ENCODE measurements around the gene COL8A2.

The COL8A2 gene

DNA sequence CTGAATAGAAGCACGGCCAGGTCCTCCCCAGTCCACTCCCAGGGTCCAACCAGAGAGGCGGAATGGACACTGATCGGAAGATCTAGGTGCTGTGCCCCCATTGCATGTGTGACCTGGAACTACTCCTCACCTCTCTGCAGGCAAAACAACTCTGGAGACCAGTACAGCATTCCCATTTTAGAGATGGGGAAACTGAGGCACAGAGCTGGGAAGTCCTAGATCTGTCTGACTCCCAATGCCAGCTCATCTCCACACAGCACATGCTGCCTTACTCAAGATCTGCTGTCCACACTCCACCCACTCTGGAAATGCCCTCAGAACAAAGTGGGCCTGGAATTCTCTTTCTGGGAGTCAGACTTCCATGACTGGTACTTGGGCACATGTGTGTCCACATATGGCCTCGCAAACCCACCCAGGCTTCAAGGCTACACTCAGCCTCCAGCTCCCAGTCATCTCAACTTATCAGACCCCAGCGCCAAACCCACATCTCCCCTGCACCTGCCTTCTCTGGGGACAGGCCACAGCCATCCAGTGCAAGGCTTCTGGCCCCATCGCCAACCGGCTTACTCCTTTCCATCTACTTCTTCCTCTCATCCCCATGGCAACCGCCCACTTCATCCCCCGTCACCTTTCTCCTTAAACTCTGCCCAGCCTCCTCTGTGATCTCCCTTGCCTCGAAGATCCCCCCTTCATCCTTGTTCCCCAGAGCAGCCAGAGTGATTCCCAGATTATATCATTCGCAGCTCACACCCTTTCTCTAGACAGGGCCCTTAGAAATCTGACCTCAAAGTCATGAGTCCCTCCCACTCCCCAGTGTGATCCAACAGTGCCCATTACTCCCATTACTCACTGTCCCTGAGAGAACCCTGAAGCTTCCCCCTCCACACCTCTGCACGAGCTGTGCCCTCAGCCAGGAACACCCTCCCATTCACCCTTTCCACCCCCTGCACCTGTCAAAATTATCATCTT lies 2.7 kb downstream of the COL8A2 start:
- H3K36me3 ChIP-seq (ENCODE audit: control insufficient read depth in 1 of 2, insufficient read depth in 2 of 2, low read length in 2 of 2): no peaks in the 10 kb centered on the region
- no peak overlapping the region for H3K27ac ChIP-seq (ENCODE audit: low read length)
- H3K27me3 ChIP-seq (ENCODE audit: low read depth, low read length): no peaks in the 10 kb centered on the region
- H3K4me3 ChIP-seq (ENCODE audit: low read depth in 1 of 2, low read length in 2 of 2): no peak overlapping the region
- H3K9me3 ChIP-seq (ENCODE audit: control insufficient read depth in 1 of 2, low read length in 2 of 2): no peaks in the 10 kb centered on the region
- peaks cover 0 to 25% of the 10 kb centered on the region in 2 donors for H3K4me1 ChIP-seq (ENCODE audit: control insufficient read depth in 1 of 2, insufficient read depth in 2 of 2, low read length in 2 of 2)

DNA sequence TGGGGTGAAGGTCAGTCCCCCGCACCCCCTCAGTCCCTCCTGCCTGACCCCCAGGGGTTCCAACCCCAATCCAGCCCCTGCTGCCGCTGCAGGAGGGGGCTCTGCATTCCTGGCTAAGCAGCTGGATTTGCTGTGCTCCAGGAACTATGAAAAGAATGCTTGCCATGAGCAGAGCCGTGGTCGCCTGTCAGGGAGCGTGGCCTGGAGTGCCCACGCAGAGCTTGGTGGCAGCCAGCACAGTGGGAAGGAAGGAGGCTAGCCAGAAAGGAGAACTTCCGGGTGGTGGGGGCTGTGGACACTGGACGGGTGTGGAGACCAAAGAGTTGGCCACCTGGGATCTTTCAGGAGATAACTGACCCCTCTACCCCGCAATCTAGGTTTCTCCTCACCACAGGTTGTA lies 5.6 kb downstream of the COL8A2 start:
- Histone ChIP-seq H3K27ac (ENCODE audit: low read length) (no peak overlapping the region), H3K36me3 (ENCODE audit: control insufficient read depth in 1 of 2, insufficient read depth in 2 of 2, low read length in 2 of 2) (no peaks in the 10 kb centered on the region)

DNA sequence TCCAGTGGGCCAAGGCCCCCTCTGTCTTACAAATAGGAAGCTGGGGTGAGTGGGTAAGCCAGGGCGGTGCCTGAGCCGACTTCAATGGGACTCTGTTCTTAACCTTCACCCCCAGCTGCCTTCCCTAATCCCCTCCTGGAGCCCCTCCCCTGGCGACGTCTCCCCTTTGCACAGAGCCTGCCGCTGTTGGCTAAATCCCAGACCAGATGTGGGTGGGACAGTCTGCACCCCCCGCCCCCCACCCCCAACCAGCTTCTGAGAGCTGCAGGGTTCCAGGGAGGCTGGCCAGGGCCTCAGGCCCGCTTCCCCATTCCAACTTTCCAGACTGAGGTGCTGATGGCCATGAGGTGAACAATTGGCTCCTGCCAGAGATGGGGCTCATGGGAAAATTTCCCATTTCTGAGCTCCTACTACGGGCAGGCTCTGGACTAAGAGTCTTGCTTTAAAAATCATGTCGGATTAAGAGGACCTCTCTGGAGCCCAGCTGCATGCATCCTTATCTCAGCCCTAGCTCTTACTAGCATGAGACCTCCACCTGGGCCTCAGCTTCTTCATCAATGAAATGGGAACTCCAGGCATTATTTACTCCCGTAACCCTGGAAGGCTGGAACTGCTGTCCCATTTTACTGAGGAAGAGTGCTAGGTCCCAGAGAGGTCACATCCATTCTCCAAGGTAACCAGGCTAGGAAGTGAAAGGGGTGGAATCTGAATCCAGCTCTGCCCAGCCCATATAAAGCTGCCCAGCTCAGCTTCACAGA lies 6.4 kb downstream of the COL8A2 start:
- no peak overlapping the region for H3K4me3 ChIP-seq (ENCODE audit: low read depth in 1 of 2, low read length in 2 of 2)
- no peak overlapping the region for H3K27ac ChIP-seq (ENCODE audit: low read length)
- no peaks in the 10 kb centered on the region for H3K27me3 ChIP-seq (ENCODE audit: low read depth, low read length)
- no peaks in the 10 kb centered on the region for H3K36me3 ChIP-seq (ENCODE audit: control insufficient read depth in 1 of 2, insufficient read depth in 2 of 2, low read length in 2 of 2)
- peaks cover 0 to 22% of the 10 kb centered on the region in 2 donors for H3K4me1 ChIP-seq (ENCODE audit: control insufficient read depth in 1 of 2, insufficient read depth in 2 of 2, low read length in 2 of 2)
- no peaks in the 10 kb centered on the region for H3K9me3 ChIP-seq (ENCODE audit: control insufficient read depth in 1 of 2, low read length in 2 of 2)

More for the DNA sequence above, 5.6 kb downstream of the COL8A2 start:
- Histone ChIP-seq H3K9me3 (ENCODE audit: control insufficient read depth in 1 of 2, low read length in 2 of 2) (no peaks in the 10 kb centered on the region), H3K27me3 (ENCODE audit: low read depth, low read length) (no peaks in the 10 kb centered on the region), H3K4me3 (ENCODE audit: low read depth in 1 of 2, low read length in 2 of 2) (no peak overlapping the region), H3K4me1 (ENCODE audit: control insufficient read depth in 1 of 2, insufficient read depth in 2 of 2, low read length in 2 of 2) (peaks cover 0 to 28% of the 10 kb centered on the region in 2 donors)

DNA sequence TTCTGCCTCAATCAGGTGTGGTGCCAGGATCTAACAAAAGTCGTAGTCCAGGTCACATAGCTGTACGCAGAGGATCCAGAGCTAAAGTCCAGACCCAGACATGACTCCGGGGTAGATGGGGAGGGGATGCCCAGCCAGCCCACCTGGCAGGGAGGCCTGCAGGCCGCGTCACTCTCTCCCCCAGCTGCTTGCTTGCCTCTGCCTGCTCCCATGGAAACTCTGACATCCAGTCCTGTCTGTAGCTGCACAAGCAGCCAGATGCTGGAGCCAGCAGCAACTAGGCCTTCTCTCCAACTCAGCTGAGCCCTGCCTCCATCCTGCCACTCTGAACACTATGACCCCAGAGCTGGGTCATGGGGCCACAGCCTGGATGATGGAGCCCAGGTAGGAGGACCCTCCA lies 8.1 kb downstream of the COL8A2 start:
- no peak overlapping the region for H3K27ac ChIP-seq (ENCODE audit: low read length)
- no peaks in the 10 kb centered on the region for H3K9me3 ChIP-seq (ENCODE audit: control insufficient read depth in 1 of 2, low read length in 2 of 2)
- H3K36me3 ChIP-seq (ENCODE audit: control insufficient read depth in 1 of 2, insufficient read depth in 2 of 2, low read length in 2 of 2): no peaks in the 10 kb centered on the region
- peaks cover 0 to 22% of the 10 kb centered on the region in 2 donors for H3K4me1 ChIP-seq (ENCODE audit: control insufficient read depth in 1 of 2, insufficient read depth in 2 of 2, low read length in 2 of 2)
- no peak overlapping the region for H3K4me3 ChIP-seq (ENCODE audit: low read depth in 1 of 2, low read length in 2 of 2)
- no peaks in the 10 kb centered on the region for H3K27me3 ChIP-seq (ENCODE audit: low read depth, low read length)

DNA sequence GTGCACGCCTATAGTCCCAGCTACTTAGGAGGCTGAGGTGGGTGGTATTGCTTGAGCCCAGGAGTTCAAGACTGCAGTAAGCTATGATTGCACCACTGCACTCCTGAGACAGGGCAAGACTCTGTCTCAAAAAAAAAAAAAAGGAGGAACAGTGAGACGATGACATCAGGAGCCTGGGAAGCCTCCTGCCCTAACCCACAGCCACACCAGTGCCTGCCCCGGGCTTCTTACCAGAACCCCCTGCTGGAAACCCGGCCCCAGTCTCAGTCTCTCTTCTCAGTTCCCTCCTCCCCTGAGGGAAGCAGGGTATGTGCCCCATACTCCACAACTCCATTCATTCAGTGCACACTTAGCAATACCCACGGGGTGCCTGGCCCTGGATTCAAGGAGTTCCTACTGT lies 9.1 kb downstream of the COL8A2 start:
- Histone ChIP-seq H3K4me1 (ENCODE audit: control insufficient read depth in 1 of 2, insufficient read depth in 2 of 2, low read length in 2 of 2) (peaks cover 0 to 22% of the 10 kb centered on the region in 2 donors), H3K36me3 (ENCODE audit: control insufficient read depth in 1 of 2, insufficient read depth in 2 of 2, low read length in 2 of 2) (no peaks in the 10 kb centered on the region), H3K9me3 (ENCODE audit: control insufficient read depth in 1 of 2, low read length in 2 of 2) (no peaks in the 10 kb centered on the region), H3K27me3 (ENCODE audit: low read depth, low read length) (no peaks in the 10 kb centered on the region), H3K4me3 (ENCODE audit: low read depth in 1 of 2, low read length in 2 of 2) (no peak overlapping the region), H3K27ac (ENCODE audit: low read length) (no peak overlapping the region)

DNA sequence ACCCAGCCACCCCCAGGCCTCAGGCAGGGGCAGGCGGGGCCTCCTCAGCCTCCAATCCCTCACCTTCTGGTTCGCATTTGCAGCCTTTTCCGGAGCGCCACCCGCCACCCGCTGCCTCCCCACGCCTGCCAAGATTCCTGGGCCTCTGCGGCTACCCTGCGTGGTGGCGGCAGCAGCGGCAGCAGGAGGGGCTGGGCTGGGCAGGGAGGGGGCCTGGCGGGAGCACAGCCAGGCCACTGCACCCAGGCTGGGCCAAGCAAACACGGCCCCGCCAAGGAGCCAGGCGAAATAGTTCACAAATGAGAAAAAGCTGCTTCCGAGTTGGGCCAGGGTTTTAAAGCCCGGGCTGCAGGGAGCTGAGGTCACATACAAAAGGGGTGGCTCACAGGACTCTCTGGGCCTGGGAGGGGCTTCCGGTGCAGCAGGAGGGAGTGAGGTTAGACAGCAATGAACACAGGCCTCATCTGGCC lies 9.8 kb downstream of the COL8A2 start:
- Histone ChIP-seq H3K9me3 (ENCODE audit: control insufficient read depth in 1 of 2, low read length in 2 of 2) (no peaks in the 10 kb centered on the region), H3K4me3 (ENCODE audit: low read depth in 1 of 2, low read length in 2 of 2) (no peak overlapping the region), H3K4me1 (ENCODE audit: control insufficient read depth in 1 of 2, insufficient read depth in 2 of 2, low read length in 2 of 2) (peaks cover 0 to 22% of the 10 kb centered on the region in 2 donors), H3K27ac (ENCODE audit: low read length) (no peak overlapping the region), H3K27me3 (ENCODE audit: low read depth, low read length) (no peaks in the 10 kb centered on the region), H3K36me3 (ENCODE audit: control insufficient read depth in 1 of 2, insufficient read depth in 2 of 2, low read length in 2 of 2) (no peaks in the 10 kb centered on the region)

DNA sequence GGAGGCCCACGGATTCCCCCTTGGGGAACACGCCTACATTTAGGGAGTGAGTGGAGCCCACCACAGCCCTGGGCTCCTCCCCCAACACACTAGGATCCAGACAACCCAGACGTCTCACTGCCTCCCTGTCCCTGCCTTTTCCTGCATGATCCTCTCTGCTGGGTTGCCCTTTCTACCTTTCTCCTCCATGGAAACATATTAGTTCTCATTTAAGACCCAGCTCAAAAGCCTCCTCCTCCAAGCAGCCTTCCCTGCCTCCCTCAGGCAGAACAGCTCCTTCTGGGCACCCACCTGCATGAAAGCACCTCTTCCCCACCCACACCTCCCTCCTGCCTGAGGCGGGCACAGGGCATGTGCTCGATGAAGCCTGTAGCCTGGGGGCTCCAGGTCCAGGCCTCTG lies 10.7 kb downstream of the COL8A2 start:
- peaks cover 0 to 17% of the 10 kb centered on the region in 2 donors for H3K4me1 ChIP-seq (ENCODE audit: control insufficient read depth in 1 of 2, insufficient read depth in 2 of 2, low read length in 2 of 2)
- no peak overlapping the region for H3K27ac ChIP-seq (ENCODE audit: low read length)
- no peak overlapping the region for H3K4me3 ChIP-seq (ENCODE audit: low read depth in 1 of 2, low read length in 2 of 2)

DNA sequence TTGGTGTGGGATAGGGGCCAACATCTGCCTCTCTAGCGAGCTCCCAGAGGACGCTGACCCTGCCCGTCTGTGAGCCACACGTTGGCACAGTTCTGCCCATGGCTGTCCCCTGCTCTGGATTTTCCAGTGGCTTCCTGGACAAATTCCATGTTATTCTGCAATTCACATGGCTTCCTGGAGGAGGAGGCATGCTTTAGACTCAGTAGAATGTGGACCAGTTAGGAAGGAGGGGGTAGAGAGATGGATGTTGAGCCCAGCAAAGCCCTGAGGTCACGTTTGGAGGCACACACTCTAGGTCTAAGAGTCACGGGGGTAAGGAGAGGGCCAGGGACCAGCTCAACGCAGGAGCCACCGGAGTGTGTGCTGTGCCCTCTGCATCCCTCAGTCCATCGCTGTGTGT lies 12.2 kb downstream of the COL8A2 start:
- Histone ChIP-seq H3K4me1 (ENCODE audit: control insufficient read depth in 1 of 2, insufficient read depth in 2 of 2, low read length in 2 of 2) (peaks cover 0 to 12% of the 10 kb centered on the region in 2 donors), H3K4me3 (ENCODE audit: low read depth in 1 of 2, low read length in 2 of 2) (no peak overlapping the region), H3K27ac (ENCODE audit: low read length) (no peak overlapping the region), H3K36me3 (ENCODE audit: control insufficient read depth in 1 of 2, insufficient read depth in 2 of 2, low read length in 2 of 2) (no peaks in the 10 kb centered on the region), H3K9me3 (ENCODE audit: control insufficient read depth in 1 of 2, low read length in 2 of 2) (no peaks in the 10 kb centered on the region), H3K27me3 (ENCODE audit: low read depth, low read length) (no peaks in the 10 kb centered on the region)

More for the DNA sequence above, 10.7 kb downstream of the COL8A2 start:
- no peaks in the 10 kb centered on the region for H3K27me3 ChIP-seq (ENCODE audit: low read depth, low read length)
- H3K9me3 ChIP-seq (ENCODE audit: control insufficient read depth in 1 of 2, low read length in 2 of 2): no peaks in the 10 kb centered on the region
- H3K36me3 ChIP-seq (ENCODE audit: control insufficient read depth in 1 of 2, insufficient read depth in 2 of 2, low read length in 2 of 2): no peaks in the 10 kb centered on the region

DNA sequence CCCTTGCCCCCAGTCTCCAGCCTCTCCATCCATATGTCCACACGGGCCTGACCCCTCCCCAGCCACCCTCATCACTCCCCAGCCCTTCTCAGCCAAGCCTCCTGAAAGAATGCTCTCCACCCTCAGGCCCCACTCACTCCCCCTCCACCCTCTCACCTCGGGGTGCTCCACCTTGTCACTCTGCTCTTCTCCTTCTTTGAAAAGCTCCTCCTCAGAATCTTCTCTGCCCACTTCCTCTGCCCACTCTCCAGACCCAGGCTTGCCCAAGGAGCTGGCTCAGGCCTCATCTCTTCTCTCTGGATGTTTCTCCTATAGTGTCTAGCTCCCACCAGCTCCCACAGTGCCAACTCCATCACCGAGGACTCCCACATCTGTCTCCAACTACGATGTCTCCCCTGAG lies 13.9 kb downstream of the COL8A2 start:
- peaks cover 0 to 7% of the 10 kb centered on the region in 2 donors for H3K4me1 ChIP-seq (ENCODE audit: control insufficient read depth in 1 of 2, insufficient read depth in 2 of 2, low read length in 2 of 2)
- no peak overlapping the region for H3K27ac ChIP-seq (ENCODE audit: low read length)
- H3K27me3 ChIP-seq (ENCODE audit: low read depth, low read length): no peaks in the 10 kb centered on the region
- no peaks in the 10 kb centered on the region for H3K36me3 ChIP-seq (ENCODE audit: control insufficient read depth in 1 of 2, insufficient read depth in 2 of 2, low read length in 2 of 2)
- H3K9me3 ChIP-seq (ENCODE audit: control insufficient read depth in 1 of 2, low read length in 2 of 2): no peaks in the 10 kb centered on the region
- no peak overlapping the region for H3K4me3 ChIP-seq (ENCODE audit: low read depth in 1 of 2, low read length in 2 of 2)

DNA sequence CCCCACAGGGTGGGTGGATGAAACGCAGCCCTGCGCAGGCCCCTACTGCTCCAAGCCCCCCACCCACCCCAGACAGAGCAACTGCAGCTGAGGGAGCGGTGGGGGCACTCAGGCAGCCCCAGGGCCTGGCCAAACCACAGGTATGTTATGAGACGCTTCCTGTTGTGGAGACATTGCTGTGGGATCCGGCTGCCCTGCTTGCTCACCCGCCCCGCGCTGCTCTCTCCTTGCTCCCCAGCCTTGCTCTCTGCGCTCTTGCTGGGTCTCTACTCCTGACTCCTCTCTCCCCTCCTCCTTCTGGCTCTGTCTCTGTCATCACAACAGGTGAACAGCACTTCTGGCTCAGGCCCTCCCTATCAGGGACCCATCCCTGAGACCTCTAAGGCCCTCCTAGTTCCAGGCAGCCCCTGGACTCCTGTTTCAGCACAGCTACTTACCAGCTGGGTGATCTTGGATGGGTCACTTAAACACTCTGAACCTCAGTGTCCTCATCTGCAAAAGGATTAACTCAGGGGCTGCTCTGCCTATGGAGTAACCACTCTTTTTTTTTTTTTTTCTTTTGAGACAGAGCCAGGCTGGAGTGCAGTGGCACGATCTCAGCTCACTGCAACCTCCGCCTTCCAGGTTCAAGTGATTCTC lies 15.9 kb downstream of the COL8A2 start:
- Histone ChIP-seq H3K27me3 (ENCODE audit: low read depth, low read length) (no peaks in the 10 kb centered on the region), H3K4me1 (ENCODE audit: control insufficient read depth in 1 of 2, insufficient read depth in 2 of 2, low read length in 2 of 2) (no peaks in the 10 kb centered on the region), H3K9me3 (ENCODE audit: control insufficient read depth in 1 of 2, low read length in 2 of 2) (no peaks in the 10 kb centered on the region), H3K4me3 (ENCODE audit: low read depth in 1 of 2, low read length in 2 of 2) (no peak overlapping the region), H3K27ac (ENCODE audit: low read length) (no peak overlapping the region), H3K36me3 (ENCODE audit: control insufficient read depth in 1 of 2, insufficient read depth in 2 of 2, low read length in 2 of 2) (no peaks in the 10 kb centered on the region)

DNA sequence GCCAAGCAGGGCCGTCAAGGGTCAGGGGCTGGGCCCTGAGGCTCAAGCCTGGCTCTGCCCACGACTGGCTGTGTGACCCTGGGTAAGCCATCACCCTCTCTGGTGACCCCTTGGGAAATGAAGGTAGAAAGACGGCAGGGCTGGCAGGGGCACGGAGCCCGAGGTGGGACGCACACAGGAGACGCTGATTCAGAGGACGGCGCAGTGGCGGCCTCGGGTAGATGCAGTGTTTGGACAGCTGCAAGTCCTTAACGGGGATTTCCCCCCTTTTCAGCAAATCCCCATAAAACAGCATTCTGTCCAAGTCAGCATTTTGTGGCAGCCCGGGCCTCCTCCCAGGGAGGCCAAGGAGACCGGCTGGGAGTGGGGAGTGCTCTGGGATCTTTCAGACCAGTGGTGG lies 16.7 kb downstream of the COL8A2 start:
- Histone ChIP-seq H3K4me3 (ENCODE audit: low read depth in 1 of 2, low read length in 2 of 2) (no peak overlapping the region), H3K27ac (ENCODE audit: low read length) (no peak overlapping the region), H3K27me3 (ENCODE audit: low read depth, low read length) (no peaks in the 10 kb centered on the region), H3K36me3 (ENCODE audit: control insufficient read depth in 1 of 2, insufficient read depth in 2 of 2, low read length in 2 of 2) (no peaks in the 10 kb centered on the region), H3K9me3 (ENCODE audit: control insufficient read depth in 1 of 2, low read length in 2 of 2) (no peaks in the 10 kb centered on the region), H3K4me1 (ENCODE audit: control insufficient read depth in 1 of 2, insufficient read depth in 2 of 2, low read length in 2 of 2) (no peaks in the 10 kb centered on the region)
